Stimulated activated CD8-positive, alpha-beta memory T cell treated with anti-CD3 and anti-CD28 coated beads, Interleukin-12 subunit alpha, Interleukin-12 subunit beta, amount 100 ng/mL, for 1 hour (primary cell): Measurements from ENCODE around the gene SCD5.

Source experiments
- DNase-seq: peaks from one replicate; pipeline ENCODE4 v3.0.0-alpha.2; 2020; ENCODE audit warnings: low read depth

Gene SCD5

DNA sequence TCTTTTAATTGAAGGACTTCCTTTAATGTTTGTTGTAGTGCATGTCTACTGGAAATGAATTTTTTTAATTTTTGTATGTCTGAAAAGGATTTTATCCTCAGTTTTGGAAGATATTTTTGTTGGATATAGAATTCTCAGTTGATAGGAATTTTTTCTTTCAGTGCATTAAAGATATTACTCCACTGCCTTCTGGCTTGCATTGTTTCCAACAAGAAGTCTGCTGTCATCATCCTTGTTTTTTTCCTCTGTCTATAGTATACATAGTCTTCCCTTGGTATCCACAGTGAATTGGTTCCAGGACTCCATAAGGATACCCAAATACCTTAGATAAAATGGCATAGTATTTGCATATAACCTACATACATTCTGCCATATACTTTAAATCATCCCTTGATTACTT, 33.5 kb downstream of the SCD5 start:
- no peak for DNase-seq

DNA sequence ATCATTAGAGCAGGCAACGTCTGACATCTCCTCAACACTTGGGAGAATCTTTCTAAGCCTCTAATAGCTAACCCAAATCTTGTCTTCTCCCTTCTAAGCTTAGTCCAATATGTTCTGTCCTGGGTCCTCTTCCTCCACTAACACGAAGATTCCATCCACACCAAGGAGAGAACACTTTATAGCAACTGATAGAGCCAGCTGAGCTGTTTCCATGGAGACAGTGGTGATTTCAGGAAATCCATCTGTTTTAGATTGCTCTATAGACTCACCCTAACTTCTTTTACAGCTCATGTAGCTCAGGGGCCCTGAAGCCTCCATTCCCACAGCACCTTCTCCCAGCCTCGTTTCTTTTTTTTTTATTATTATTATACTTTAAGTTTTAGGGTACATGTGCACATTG, 37.4 kb downstream of the SCD5 start:
- no peak for DNase-seq

DNA sequence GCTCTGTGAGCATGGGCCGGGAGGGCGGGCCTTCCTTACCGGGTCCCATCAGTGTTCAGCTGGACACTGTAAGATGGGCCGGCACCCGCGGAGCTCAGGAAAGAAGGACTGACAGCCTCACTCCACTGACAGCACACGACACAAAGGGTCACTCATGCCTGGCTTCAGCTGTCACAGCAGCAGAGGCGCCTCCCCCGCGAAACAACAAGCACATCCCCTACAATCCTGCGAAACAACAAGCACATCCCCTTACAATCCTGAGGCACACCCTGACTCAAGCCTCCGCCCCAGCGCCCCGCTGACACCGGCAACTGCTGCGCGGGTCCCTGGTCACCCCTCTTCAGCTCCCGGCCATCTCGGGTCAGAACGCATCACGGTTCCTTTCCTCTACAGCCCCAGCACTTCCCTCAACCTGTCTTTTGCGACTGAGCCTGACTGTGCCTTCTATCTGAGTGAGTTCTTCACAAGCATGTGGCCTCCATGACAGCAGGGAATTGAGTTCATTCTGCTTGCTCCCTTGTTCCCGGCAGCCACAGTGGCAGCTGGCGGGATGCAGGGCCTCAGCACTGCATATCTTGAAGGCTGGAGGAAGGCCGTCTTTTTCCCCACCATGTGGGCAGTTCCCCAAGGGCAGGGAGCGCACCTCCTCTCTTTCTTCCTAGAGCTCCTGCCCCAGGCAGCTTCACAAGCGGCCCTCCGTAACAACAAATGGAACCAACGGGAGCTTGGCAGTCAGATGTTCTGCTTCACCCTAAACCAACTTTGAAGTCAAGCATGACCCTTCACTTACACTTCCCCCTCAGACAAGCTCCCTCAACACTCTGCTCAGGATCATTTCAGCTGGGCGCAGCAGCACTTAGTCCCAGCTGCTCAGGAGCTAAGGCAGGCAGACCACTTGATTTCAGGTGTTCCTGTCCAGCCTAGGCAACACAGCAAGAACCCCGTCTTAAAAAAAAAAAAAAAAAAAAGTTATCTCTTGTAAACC, 39.6 kb downstream of the SCD5 start:
- no peak for DNase-seq

DNA sequence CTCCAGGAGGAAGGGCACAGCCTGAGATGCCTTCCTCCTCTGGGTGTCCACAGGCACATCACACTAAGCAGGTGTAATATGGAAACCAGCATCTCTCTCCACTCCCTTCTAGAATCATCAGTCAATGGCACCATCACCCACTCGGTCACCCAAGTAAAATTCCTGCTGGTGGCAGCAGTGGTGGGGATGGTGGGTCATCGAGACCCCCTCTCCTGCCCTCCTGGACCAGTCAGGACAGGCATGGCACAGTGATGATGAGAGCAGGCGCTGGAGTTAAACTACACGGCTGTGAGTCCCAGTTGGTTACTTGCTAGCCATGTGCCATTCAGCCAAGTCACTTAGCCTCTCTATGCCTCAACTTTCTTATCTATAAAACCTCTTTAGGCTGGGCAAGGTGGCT, 42.5 kb downstream of the SCD5 start:
- no peak for DNase-seq

DNA sequence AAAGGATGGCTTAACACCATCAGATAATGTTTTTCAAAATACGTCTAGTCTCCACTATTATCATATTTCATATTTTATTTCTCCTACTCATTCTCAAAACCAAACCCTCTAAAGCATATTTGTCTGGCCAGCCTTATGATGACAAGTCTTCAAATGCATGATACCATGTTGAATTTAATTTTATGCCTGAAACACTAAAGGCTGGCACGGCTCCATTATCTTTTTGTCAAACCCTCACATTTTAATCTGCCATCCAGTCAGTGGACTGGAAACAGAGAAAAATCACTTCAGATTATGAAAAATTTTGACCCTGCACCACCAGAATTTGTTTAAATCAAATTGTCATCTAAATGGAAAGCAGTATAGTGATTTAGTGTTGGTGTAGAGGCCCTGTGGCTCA, 42.9 kb downstream of the SCD5 start:
- no peak for DNase-seq

DNA sequence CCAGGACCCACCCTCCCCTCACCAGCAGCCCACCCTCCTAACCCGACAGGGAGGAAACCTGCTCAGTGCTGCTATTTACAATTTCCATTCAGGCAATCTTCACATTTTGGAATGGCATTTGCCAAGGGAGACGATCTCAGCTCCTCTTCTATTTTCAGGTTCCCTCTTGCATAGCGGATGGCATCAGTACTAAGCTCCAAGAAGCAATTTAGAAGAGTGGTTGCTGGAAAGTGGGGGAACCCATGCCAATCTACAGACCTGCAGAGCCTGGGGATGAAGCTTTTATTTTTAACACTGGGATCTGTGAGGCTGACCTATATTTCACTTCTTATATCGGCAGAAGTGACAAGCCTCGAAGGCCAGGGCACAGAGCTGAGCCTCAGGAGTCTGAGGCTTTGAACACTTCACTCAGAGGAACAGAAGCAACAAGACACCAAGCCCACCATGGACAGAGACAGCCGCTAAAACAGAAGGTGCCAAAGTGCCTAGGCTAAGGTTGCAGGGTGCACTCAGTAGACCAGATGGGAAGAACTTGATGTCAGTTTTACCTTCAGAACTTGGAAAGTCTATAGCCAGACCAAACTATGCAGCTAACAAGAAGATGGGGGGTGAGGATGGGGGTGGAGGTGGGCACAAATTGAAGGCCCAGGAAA, 44.0 kb downstream of the SCD5 start:
- DNase-seq: no peak

DNA sequence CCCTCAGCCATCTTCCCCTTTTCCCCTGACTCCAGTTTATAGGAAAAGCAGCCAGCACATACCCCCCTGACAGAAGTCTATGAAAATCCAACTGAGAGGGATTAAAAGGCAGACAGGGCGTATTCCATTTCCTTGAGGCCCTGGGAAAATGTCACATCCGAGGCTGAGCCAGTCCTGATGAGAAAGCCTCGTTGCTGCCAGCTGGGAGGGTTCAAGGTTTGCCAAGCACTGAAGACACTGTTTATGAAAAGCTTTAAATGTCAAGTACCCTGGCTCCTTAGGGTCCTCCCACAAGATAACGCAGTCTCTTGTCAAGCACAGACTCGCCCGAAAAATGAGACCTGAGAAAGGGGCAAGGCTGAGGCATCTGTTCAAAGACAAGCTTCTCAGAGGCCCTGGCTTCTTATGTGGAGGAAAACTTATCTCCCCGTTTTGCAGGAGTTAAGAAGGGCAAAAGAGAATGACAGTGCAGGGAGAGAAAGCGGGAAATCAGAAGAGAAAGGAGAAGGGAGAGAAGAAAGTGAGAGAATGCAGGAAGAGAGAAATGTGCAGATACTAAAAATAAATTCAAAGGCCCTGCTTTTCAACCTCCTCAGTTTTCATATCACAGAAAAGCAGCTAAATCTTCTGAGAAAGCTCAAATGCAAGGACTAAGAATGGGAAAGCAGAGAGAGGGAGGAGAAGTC, 44.7 kb downstream of the SCD5 start:
- DNase-seq: no peak

DNA sequence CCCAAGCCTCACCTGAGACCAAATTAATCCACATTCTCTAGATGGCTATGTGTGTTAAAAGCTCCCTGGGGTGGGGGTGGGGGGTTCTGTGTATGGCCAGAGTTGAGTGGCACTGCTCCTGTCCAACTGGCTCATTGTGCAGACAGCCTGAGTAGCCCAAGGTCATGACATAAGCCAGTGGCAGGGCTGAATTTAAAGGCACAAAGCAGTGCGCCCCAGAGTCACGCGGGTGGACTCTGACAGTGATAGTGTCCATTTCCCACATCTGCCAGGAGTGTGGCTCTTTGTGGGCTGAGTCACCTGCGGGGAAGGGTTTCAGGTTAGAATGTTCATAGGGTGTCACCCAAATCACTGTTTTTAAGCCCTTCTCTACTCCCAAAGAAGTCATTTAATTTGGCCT, 45.4 kb downstream of the SCD5 start:
- no peak for DNase-seq

DNA sequence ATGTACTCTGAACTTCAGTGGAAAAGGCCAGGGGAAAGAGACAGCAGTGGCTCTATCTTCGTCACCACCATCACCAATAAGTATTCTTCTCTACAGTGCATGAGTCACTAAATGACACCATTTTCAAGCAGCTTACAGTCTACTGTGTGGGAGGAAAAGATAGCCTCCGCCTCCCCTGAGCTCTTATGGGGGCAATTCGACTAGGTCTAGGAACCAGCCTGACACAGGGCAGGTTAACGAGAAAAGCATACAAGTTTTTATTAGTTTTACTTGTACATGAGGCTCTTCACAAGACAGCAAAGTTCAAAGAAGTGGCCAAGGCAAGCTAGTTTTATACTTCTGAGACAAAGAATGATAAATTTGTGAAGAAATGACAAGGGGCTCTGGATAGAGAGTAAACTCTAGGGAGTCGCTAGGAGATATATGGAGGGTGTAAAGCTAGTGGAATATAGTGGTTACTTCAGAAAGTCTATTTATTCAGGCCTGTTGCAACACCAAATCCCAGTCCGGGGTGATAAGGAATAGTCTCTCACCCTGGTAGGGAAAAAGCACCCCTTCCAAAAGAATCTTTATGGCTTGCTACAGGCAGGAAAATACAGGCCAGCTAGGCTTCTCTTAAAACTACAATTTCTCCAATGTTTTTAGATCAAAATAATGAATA, 49.7 kb downstream of the SCD5 start:
- DNase-seq: no peak

DNA sequence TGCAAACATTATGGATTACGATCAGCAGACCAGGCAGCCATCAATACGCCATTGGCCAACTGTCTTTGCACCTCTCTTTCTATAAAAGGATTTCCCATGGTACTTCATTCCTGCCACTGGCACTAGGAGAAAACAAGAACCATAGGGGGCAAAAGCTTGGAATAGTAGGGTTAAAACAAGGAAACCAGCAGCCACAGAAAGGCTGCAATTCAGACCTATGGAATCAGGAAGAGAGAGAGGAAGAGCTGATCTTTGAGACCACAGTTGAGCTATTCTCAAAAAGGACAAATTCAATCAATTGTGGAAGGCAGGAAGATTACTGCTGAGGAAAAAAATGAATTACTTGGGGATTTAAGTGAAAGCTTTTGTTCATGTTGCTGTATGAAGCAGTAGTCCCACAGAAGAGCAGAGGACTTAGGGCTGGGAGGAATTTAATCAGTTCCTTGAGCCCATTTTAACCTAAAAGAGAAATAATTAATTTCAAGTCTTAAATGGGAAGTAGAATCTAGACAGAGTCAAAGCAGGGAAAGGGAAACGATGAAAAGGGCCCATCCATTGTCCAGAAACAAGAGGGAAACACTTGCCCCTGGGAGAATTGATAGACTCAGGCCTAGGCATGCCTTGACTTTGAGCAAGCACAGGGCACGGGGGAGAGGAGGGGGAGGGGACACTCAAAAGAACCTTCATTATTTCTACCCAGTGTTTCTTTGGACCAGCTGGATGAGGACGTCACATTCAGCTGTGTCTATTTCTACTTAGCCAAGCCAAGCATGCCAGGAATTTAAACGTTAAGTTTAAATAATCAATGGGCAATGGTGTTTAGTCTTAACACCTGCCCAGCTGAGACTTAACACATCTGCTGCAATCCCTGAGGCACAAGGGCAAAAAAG, 50.7 kb downstream of the SCD5 start:
- no peak for DNase-seq

DNA sequence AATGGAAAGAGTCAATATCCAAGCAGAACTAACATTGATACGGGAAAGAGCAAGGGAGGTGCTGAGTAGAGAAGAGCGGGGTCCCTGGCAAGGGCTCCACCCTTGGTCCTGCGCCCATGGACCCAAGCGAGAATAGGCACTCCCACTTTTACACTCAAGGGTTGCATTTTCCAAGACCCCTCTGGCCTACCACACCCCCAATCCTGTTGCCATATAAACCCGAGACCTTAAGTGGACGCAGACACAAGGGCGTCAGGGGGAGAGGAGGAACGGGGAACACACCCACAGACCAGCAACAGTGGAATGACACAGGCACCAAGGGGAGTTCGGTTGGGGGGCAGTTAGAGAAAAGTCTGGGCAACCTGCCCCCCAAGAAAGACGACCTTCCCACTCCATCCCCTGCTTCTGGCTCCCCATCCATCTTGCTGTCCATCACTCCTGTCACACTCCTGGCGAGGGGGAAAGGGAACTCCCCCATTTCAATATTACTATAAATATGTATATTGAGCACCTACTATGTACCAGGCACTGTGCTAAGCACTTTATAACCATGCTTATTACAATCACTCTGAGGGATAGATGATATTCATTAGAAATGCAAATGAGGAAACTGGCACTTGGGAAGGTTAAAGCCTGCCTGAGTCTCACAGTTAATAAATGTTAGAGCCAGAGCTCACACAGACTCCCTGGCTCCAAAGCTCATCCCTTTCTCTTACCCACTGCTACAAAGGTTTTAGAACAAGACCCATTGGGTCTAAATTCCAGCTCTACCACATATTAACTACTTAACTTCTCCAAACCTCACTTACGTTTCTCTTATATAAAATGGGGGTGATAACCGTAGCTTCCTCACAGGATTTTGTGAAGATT, 51.7 kb downstream of the SCD5 start:
- no peak for DNase-seq

DNA sequence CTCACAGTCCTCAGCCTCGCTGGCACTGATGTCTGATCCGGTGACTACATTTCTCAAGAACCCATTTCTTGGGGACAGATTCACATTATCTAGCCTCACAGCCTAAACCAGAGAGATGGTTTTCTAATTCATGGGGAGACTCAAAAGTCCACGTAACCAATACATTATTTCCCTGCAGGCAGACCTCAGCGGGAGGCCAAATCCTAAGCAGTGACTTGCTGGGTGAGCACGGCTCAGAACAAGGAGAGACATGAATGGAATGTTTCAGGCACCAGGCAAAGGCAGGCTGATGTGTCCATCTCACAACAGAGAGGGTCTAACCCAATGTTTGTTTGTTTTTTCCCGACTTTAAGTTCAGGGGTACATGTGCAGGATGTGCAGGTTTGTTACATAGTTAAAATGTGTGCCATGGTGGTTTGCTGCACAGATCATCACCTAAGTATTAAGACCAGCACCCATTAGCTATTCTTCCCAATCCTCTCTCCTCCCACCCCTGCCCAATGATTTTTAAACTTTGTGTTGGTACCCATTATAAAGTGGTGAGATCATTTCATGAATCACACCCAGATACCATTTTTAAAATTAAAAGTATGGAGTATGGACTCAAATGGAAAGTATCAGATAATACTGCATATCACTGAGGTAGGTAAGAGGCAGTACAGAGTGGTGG, 53.3 kb downstream of the SCD5 start:
- no peak for DNase-seq

DNA sequence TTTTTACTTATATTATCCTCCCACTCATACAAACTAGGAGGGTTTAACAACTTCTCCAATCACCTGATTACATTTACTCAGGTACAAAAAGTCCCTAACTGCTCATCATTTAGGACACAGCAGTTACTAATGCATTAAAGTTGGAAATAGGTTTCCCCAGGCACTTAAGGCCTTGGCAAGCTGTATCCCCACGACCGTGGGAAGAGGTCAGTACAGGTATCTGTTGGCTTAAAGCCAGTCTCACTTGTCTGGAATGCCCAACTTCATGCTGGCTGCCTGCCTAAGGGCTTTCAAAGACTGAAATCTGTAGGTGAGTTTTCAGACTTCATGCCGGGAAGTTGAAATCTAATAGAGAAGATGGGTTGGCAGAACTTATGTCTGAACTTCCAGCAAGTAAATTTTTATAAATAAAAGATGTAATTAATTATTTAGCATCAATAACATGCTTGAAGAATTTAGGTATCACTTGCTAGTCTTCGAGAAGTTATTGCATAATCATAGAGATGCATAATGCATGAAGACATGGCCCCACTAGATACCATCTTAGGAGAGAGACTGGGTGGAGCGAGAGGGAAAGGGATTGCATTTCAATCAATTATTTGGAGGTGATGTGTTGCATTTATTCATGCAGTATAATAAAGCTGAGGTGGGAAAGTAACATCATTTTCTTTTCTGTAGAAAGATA, 54.2 kb downstream of the SCD5 start:
- DNase-seq: no peak

DNA sequence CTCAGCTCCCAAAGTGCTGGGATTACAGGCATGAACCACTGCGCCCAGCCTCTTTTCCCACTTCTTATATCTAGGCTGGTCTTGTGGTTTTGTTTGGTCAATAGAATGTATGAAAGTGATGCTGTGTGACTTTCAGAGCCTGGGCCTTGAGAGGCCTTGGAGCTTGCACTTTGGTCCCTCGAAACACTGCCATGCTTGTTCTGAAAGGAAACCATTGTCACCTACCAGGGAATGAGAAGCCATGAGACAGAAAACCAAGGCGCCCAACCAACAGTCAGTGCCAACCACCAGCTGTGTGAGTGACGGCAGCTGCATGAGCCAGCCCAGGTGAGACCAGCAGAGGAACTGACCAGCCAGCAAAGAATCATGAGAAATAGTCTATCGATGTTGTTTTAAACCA, 57.4 kb downstream of the SCD5 start:
- DNase-seq: no peak

DNA sequence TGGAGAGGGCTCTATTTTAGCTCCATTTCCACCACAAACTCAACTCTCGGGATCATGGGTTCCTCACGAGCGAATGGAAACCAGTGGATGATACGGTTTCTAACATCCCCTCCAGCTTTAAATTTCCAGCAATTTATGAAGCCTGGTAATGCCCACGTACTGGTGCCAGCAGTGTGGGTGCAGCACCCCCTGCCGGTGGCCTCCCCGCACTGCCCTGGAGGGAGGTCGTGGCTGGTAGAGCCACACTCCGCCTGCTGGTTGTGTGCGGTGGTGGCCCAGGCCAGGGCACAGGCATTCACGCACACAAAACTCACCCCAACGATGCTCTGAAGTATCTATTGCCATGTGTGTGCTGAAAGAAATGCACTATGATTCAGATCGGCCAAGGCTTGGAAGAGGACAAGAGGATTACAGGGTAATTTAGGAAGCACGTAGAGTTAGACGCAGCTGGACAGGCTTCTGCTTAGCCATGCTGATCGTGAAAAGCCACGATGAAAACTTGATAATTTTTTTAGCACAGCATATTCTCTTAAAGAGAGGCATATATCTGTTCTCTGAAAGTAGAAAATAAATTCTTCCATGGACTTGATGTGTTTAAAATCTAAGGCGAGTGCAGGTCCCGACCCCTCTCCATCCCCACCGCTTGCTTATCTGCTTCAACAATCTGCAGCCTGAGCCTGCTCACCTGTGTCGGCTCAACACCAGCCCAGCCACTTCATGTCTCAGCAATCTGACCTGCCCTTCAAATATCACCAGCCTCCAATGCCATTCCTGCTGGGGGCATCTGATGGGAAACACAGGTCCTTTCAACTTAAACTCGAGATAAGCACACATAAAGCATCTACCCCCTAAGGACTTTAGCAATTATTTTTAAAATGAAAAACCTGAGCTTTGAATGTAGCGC, 59.1 kb downstream of the SCD5 start:
- DNase-seq: peak; percentile 6

DNA sequence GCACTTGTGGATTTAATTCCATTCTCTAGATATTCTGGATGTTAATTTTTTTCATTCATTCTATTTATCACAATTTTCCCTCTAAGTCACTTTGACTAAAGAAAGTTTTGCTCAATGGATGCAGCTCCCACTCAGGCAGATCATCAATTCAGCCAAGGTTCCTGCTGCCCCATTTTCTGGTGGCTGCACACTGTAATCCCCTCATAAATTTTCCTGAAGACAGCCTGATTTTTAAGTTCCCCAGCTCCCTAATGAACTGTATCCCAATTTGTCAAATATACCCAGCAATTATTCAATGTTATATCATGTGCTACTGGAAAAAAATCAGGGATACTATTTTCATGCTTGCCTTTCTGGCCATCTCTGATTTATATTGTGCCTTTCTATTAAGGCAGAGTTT, 61.2 kb downstream of the SCD5 start:
- DNase-seq: no peak

DNA sequence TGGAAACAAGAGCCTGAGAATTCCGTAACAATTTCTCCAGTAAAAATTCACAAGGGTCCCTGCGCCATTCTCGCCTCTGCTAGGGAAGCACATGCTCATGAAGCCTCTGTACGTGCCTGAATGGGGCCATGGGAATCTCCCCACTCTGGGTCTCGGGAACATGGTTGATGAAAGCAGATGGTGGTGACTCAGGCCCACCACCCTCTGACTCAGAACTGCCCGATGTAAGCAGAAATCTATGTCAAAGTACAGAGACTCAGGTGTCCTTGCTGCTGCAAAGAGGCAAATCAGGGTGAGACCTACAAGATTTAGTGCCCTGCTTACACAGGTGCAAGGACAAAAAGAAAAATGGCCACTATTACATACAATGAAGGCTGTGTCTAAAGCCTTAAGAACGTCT, 65.0 kb downstream of the SCD5 start:
- DNase-seq: no peak

DNA sequence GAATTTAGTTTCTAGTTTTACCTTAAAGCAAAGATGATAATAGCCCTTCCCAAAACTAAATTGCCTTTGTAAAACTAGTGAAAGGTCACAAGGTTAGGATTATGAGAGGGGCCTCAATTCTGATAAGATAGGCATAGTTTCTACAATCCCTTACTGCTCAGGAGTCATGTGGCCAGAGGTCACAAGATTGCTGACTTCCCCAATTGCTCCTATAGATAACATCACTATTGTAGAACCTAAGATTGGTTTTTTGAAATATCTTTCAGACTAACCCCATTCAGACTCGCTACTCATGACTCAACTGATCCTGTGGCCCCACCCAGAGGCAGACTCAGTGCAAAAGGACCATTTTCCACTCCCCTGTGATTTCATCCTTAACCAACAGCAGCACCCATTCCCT, 70.3 kb downstream of the SCD5 start:
- no peak for DNase-seq
